EL (cell line): ENCODE measurements around the gene ZNF140.

Experiments used
- DNase-seq: peaks from one replicate; pipeline ENCODE4 v3.0.0-alpha.2; 2016

Gene ZNF140

GRCh38 chr12:133080368-133081158 lies at the start of gene ZNF140:
Gene ZNF140 (plus strand): TSS chr12:133080923. CDS start chr12:133081321, 398 bp downstream.
- DNase-seq: peak; percentile 94

GRCh38 chr12:133037207-133038005 lies 43.3 kb upstream of the ZNF140 start, which contains the start of gene ZNF84:
Gene ZNF84 (plus strand): TSS chr12:133037509. CDS start chr12:133041468, 3,959 bp downstream.
- peak; percentile 98 for DNase-seq

GRCh38 chr12:133038118-133038709 lies 42.5 kb upstream of the ZNF140 start:
- DNase-seq: peak; percentile 2

- DNase-seq: no peak
Observed at GRCh38 chr12:133046698-133047097, 34.0 kb upstream of the ZNF140 start.

DNA sequence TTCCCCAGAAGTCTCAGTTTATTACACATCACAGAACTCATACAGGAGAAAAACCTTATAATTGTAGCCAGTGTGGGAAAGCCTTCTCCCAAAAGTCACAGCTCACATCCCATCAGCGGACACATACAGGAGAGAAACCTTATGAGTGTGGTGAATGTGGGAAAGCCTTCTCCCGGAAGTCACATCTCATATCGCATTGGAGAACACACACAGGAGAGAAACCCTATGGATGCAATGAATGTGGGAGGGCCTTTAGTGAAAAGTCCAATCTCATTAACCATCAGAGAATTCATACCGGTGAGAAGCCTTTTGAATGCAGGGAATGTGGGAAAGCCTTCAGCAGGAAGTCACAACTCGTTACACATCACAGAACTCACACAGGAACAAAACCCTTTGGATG lies 23.3 kb upstream of the ZNF140 start:
- DNase-seq: no peak

GRCh38 chr12:133058203-133059113 lies 22.3 kb upstream of the ZNF140 start:
- no peak for DNase-seq

DNA sequence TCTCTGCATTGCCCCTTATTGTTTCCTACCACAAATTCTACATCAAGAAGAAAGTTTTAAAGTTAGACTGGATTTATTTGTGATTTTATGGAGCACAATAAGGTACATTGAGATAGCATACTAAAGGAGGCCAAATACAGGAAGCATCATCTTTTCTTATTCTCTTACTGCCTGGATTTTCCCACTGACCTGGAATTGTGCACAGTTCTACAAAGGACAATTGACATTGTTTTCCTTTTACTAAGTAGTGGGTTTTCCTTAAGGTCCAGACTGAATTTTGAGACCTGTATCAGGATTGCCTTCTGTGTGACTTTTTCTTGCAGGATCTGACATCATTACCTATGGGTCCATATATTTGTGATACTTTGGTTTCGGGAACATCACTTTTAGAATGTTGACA lies 18.8 kb upstream of the ZNF140 start:
- no peak for DNase-seq

- DNase-seq: no peak
Observed at GRCh38 chr12:133063556-133063955, 17.2 kb upstream of the ZNF140 start.

DNA sequence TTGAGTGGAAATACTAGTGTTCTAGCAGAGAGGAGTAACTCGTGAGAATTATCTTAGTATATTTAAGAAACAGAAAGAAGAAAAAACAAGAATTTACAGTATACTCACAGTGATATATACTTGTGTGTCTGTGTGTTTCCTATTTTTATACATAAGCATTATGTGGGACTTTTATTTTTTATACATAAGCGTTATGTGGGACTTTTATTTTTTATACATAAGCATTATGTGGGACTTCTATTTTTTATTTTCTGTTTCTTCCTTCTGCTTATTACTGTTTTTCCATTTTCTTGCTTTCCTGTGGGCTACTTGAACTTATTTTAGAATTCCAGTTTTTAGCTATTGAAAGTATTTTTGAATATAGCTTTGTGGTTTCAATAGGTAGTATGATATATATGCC lies 6.9 kb upstream of the ZNF140 start:
- no peak for DNase-seq

DNA sequence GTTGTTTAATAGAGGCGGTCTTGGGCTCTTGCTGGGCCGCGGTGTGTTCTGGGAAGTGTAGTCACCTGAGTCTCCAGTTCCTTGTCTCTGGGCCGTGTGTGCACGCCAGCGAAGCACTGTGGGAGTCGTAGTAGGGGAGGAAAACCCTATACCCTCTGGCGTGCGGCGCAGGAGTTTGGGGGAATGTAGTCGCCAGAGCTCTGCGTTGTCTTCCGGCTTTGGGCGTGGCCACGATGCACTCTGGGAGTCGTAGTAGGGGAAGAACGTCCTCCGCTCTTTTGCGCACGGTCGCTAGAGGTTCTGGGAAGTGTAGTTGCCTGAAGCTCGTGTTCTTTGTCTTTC lies 726 bp upstream of the ZNF140 start:
- peak; percentile 98 for DNase-seq

DNA sequence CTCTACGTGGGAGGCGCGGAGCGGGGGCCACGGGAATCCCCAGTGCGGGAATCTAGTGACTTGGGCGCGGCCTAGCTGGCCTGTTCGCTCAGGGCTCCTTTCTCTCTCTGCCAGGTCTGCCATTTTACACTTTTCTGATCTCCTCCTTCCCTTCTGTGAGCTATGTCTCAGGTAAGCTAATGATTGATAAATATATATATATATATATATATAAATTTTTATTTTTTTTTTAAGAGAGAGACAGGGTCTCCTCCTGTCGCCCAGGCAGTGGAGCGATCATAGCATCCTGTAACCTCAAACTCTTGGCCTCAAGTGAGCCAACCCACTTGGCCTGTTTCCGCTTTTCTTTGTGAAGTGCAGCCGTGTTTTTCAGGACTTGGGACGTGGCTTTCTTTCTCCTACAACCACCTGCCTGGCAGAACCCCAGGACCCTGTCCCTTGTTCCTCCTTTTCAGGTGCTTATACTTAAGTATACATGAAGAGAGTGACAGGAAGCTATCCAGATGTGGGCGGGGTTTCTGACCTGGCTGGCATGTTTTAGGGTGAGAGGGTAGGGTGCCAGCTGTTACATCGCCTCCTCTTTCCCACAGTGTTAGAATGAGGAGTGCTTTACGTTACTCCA lies 547 bp downstream of the ZNF140 start:
- DNase-seq: peak; percentile 12

- no peak for DNase-seq
Observed at GRCh38 chr12:133083345-133083744, 2.6 kb downstream of the ZNF140 start.

- DNase-seq: peak; percentile 1
Observed at GRCh38 chr12:133105620-133106019, 24.9 kb downstream of the ZNF140 start.

- DNase-seq: peak; percentile 1
Observed at GRCh38 chr12:133106253-133106652, 25.5 kb downstream of the ZNF140 start.

DNA sequence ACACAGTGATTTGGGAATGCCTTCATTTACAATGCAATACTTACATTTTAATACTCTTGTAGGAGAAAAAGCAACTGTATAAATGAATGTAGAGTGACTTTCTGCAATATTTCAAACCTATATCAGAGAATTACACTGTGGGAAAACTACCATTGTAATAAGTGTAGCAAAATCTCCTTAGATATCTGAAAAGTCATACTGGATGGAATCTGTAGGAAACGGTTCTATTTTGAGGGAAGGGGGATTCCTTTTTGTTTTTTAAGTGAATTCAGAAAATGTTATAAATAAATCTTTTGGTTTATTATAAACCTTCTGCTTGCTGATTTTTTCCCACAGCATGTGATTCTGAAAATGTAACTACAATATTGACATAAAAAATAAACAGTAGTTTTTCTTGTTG lies 26.4 kb downstream of the ZNF140 start:
- DNase-seq: no peak

DNA sequence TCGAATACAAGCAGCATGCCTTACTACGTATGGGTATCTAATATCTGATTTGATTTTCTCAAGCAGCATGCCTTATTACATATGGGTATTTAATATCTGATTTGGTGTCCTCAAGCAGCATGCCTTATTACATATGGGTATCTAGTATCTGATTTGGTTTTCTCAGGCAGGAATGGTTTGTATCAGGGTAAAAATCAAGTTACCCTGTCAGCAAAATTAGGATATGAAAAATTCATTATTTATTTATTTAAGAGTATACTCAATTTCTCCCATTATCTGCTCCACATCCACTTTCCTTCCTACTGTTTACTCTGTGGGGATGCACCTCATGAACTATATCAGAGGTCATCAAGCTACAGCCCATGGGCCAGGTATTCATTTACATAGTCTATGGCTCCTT lies 27.4 kb downstream of the ZNF140 start:
- DNase-seq: no peak

- DNase-seq: peak; percentile 0
Observed at GRCh38 chr12:133120385-133121191, 39.9 kb downstream of the ZNF140 start.

DNA sequence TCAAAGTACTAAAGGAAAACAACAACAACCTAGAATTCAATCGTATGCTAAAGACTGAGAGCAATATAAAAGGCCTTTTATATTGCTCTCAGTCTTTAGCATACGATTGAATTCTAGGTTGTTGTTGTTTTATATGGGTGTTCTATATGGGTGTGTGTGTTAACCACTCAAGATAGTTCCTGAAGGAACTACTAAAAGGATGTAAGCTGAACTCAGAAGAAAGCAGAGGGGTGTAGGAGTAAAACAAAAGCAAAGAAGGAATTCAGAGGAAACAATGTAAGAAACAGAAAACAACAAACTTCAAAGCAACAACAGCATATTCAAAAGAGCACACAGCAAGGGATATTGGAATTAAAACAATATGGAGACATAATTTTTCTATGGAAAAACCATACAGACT lies 44.0 kb downstream of the ZNF140 start:
- DNase-seq: no peak

- no peak for DNase-seq
Observed at GRCh38 chr12:133129368-133130037, 48.8 kb downstream of the ZNF140 start.

- DNase-seq: peak; percentile 95
Observed at GRCh38 chr12:133130038-133130807, 49.5 kb downstream of the ZNF140 start, which contains the start of the genes ZNF10 and ZNF891. Gene ZNF10 (plus strand): TSS chr12:133130627. CDS start chr12:133144493, 13,866 bp downstream. Gene ZNF891 (minus strand): TSS chr12:133130274. CDS start chr12:133121918, 8,356 bp downstream.
